HCT116 (cell line): Measurements from ENCODE around the gene MSTN.

Experiments
- CEBPB ChIP-seq: IDR thresholded peaks from 2 replicates; pipeline ENCODE4 v1.6.1; 2012; ENCODE audit warnings: low read depth
- EGR1 ChIP-seq: IDR thresholded peaks from 2 replicates; pipeline ENCODE4 v1.6.1; 2012; ENCODE audit warnings: low read depth
- EZH2 ChIP-seq: fragments of 200-600 bp; sonication (generic); IDR thresholded peaks from 2 replicates; pipeline ENCODE4 v1.6.1; 2017; ENCODE audit warnings: antibody characterized with exemption, mixed run types
- MAX ChIP-seq: IDR thresholded peaks from 2 replicates; pipeline ENCODE4 v1.6.1; 2012
- POLR2AphosphoS5 ChIP-seq: IDR thresholded peaks from 2 replicates; pipeline ENCODE4 v1.6.1; 2011; ENCODE audit warnings: mild to moderate bottlenecking, low read depth, low read length, moderate library complexity
- RAD21 ChIP-seq: IDR thresholded peaks from 2 replicates; pipeline ENCODE4 v1.6.1; 2012; ENCODE audit warnings: low read depth, mild to moderate bottlenecking
- ZBTB33 ChIP-seq: IDR thresholded peaks from 2 replicates; pipeline ENCODE4 v1.6.1; 2011; ENCODE audit warnings: mild to moderate bottlenecking, low read length, moderate library complexity; ENCODE audit not compliant: insufficient replicate concordance; ENCODE audit errors: extremely low read depth
- ZFX ChIP-seq: fragments of 450-650 bp; IDR thresholded peaks from 2 replicates; pipeline ENCODE4 v1.6.1; 2017

DNA sequence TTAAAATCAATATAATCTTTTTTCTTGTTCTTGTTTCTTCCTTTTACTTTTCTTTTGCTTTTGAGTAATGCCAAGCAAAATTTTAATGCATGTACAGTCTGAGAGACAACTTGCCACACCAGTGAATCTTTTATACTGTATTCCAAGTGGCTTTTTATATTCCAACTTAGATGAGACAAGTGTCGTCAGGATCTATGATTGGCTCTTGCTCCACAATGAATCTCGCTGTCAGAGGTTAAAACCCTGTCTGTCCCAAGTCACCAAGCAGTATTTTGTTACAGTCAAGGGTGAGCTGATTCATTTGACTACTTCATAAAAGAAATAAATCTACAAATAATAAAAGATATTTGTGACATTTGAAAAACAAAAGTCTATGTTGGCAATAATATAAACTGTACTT is at the start of gene MSTN:
- no peak for TF ChIP-seq ZFX
- no peak for TF ChIP-seq EZH2
- TF ChIP-seq POLR2AphosphoS5 = no peak
- no peak for TF ChIP-seq CEBPB
- no peak for TF ChIP-seq MAX
- TF ChIP-seq EGR1 = no peak
- TF ChIP-seq ZBTB33 = no peak
- no peak for TF ChIP-seq RAD21
